BLaER1 treated with 17β-estradiol and CSF1 and Interleukin-3, amounts not matched to agents 10 nM and 100 nM (cell line): Measurements from ENCODE around the gene CFAP77.

ENCODE experiments used
- H3K27ac ChIP-seq, 11 experiments: shearing (Covaris generic); formaldehyde crosslinking; 2 replicates each; pipeline ENCODE4 v1.8.1; 2022
- H3K27me3 ChIP-seq, 11 experiments: shearing (Covaris generic); formaldehyde crosslinking; 2 replicates each; pipeline ENCODE4 v1.8.1; 2022
- H3K36me3 ChIP-seq, 11 experiments: shearing (Covaris generic); formaldehyde crosslinking; 2 replicates each; pipeline ENCODE4 v1.8.1; 2022
- H3K4me1 ChIP-seq, 10 experiments: shearing (Covaris generic); formaldehyde crosslinking; 2 replicates each; pipeline ENCODE4 v1.8.1; 2022
- H3K4me2 ChIP-seq, 11 experiments: shearing (Covaris generic); formaldehyde crosslinking; 2 replicates each; pipeline ENCODE4 v1.8.1; 2022
- H3K4me3 ChIP-seq, 10 experiments: shearing (Covaris generic); formaldehyde crosslinking; 2 replicates each; pipeline ENCODE4 v1.8.1; 2022
- H3K9ac ChIP-seq, 11 experiments: shearing (Covaris generic); formaldehyde crosslinking; 2 replicates each; pipeline ENCODE4 v1.8.1; 2022
- H3K9me3 ChIP-seq, 11 experiments: shearing (Covaris generic); formaldehyde crosslinking; replicated peaks in 1 of 11; 2 replicates each; pipeline ENCODE4 v1.8.1; 2022
- H4K20me1 ChIP-seq, 11 experiments: shearing (Covaris generic); formaldehyde crosslinking; 2 replicates each; pipeline ENCODE4 v1.8.1; 2022
- Cebpa-rat ChIP-seq, 11 experiments: shearing (Covaris generic); IDR thresholded peaks; 2 replicates each; pipeline ENCODE4 v1.8.1; 2022

CFAP77 gene

GRCh38 chr9:132430998-132431397 is 21.0 kb downstream of the CFAP77 start:
- no peaks in the 10 kb centered on the region for H3K36me3 ChIP-seq
- no peak overlapping the region for H3K4me3 ChIP-seq
- no peaks in the 10 kb centered on the region for H4K20me1 ChIP-seq
- H3K27ac ChIP-seq, result peak overlapping the region in 2 of 11 experiments; percentile 8 to 22; a peak in 3 of 22 replicates
- no peak for TF ChIP-seq Cebpa-rat (IDR thresholded peaks at IDR 0.05)
- 0 out of 22 replicates have a peak overlapping the region, but pooled peaks of 2 of the 11 experiments have one; percentile 14 to 44 for H3K9ac ChIP-seq
- peak overlapping the region; percentile 24 to 81 (median 58); a peak in 21 of 22 replicates for H3K4me2 ChIP-seq
- no peaks in the 10 kb centered on the region for H3K27me3 ChIP-seq
- H3K9me3 ChIP-seq, result peaks cover 0 to 11% (median 0%) of the 10 kb centered on the region in 11 experiments; a peak in 1 of 22 replicates
- peaks cover 11 to 37% (median 20%) of the 10 kb centered on the region in 10 experiments; a peak in 19 of 20 replicates for H3K4me1 ChIP-seq

DNA sequence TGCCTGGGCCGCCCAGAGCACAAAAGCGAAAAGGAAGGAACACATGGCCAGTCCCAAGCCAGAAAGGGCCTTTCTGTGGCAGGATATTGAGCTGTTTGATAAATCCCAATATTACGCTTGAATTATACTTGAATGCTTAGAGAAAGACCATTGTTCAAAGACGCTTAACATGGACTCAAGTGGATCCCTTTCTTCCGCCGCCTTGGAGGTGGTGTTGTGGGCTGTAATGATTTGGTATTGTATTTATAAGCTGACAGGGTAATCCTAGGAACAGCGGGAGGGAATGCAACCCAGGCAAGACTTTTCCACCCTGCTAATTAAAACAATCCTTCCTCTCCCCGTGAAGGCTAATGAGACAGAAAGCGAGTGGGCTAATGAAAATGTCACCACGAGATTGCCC is 24.9 kb downstream of the CFAP77 start:
- peaks cover 0 to 11% (median 0%) of the 10 kb centered on the region in 11 experiments; a peak in 1 of 22 replicates for H3K9me3 ChIP-seq
- H3K9ac ChIP-seq, result no peak overlapping the region
- no peak for TF ChIP-seq Cebpa-rat (IDR thresholded peaks at IDR 0.05)
- H4K20me1 ChIP-seq, result no peaks in the 10 kb centered on the region
- H3K27me3 ChIP-seq, result no peaks in the 10 kb centered on the region
- no peak overlapping the region for H3K4me3 ChIP-seq
- H3K36me3 ChIP-seq, result no peaks in the 10 kb centered on the region
- H3K4me1 ChIP-seq, result peaks cover 11 to 29% (median 17%) of the 10 kb centered on the region in 10 experiments; a peak in 19 of 20 replicates
- no peak overlapping the region for H3K27ac ChIP-seq
- no peak overlapping the region for H3K4me2 ChIP-seq

DNA sequence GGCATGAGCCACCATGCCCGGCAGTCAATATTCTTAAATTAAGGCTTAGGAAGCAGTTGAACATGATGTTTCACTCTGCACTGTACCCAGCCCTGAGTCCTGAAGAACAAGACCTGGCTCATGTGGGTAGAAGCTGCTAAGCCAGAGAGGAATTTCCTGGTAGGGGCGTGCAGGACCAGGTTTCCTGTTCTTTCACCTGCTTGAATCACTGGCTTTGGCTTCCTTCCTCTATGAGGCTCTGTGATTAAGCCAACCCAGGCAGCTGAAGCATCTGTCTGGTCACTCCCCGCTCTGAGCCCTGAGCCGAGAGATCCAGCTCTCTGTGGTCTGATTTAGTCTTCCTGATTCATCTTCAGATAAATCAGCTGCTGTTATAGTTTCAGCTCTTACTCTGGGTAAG is 29.1 kb downstream of the CFAP77 start:
- Histone ChIP-seq H3K27ac (no peak overlapping the region), H4K20me1 (no peaks in the 10 kb centered on the region), H3K9ac (no peak overlapping the region), H3K9me3 (no peaks in the 10 kb centered on the region), H3K4me2 (no peak overlapping the region), H3K4me3 (no peak overlapping the region), H3K36me3 (no peaks in the 10 kb centered on the region), H3K27me3 (no peaks in the 10 kb centered on the region), H3K4me1 (peaks cover 0 to 5% (median 0%) of the 10 kb centered on the region in 10 experiments; a peak in 3 of 20 replicates)
- TF ChIP-seq Cebpa-rat (IDR thresholded peaks at IDR 0.05), result no peak

- Histone ChIP-seq H3K27me3 (no peaks in the 10 kb centered on the region), H3K27ac (no peak overlapping the region), H3K4me1 (peaks cover 0 to 5% (median 0%) of the 10 kb centered on the region in 10 experiments; a peak in 3 of 20 replicates), H3K36me3 (no peaks in the 10 kb centered on the region), H3K4me2 (no peak overlapping the region), H4K20me1 (no peaks in the 10 kb centered on the region), H3K9ac (no peak overlapping the region), H3K4me3 (no peak overlapping the region), H3K9me3 (no peaks in the 10 kb centered on the region)
- TF ChIP-seq Cebpa-rat (IDR thresholded peaks at IDR 0.05), result no peak
These were observed 30.7 kb downstream of the CFAP77 start for GRCh38 chr9:132440735-132441134.

DNA sequence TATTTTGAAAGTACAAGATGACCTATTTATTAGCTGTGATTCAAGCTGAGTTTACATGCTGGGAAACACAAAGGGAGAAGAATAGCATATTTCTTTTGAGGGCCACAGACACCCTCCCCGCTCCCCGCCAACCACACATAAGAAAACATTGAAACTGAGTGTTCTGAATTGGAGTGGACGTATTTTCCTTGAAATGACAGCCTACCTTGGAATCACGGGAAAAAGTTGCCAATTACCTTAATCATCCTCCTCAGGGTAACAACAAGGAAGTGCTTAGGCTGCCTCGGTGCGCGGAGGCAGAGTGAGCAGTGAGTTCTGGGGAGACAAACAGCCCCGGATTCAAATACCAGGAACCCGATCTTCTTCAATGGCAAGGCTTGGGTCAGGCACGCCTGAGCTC is 31.4 kb downstream of the CFAP77 start:
- Histone ChIP-seq H3K9ac (no peak overlapping the region), H3K27me3 (no peaks in the 10 kb centered on the region), H3K4me1 (peaks cover 0 to 5% (median 0%) of the 10 kb centered on the region in 10 experiments; a peak in 3 of 20 replicates), H3K9me3 (no peaks in the 10 kb centered on the region), H3K36me3 (no peaks in the 10 kb centered on the region), H3K4me3 (no peak overlapping the region), H3K4me2 (no peak overlapping the region), H4K20me1 (no peaks in the 10 kb centered on the region), H3K27ac (no peak overlapping the region)
- TF ChIP-seq Cebpa-rat (IDR thresholded peaks at IDR 0.05), result no peak

DNA sequence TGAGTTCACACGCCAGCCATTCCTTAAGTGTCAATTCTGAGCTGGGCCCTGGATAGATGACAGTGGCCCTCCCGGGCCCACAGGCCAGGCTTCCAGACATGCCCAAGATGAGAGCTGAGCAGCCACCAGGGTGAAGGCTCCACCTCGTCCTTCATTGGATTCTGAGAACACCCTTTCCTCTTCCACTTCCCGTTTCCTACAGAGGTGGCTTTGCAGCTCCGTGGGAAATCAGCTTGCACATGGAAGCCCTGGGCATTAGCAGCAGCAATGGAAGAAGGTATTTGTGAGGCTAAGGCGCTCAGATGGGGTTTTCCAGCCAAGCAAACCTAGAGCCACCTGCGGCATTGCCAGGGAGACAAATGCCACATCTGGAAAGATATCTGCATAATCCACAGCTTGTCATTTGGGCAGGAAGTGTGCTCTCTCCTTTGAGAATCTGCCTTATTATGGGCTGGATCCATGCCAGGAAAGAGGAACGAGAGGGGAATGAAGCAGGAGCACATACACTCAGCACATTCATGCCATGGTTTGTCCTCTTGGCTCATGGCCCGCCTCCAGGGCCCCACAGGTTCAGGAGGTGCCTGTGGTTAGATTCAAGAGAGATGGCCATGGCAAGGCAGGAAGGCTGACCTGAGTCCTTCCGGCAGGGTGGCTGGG is 34.1 kb downstream of the CFAP77 start:
- Histone ChIP-seq H3K4me1 (peaks cover 0 to 3% (median 0%) of the 10 kb centered on the region in 10 experiments; a peak in 3 of 20 replicates), H4K20me1 (no peaks in the 10 kb centered on the region), H3K9me3 (no peaks in the 10 kb centered on the region), H3K4me3 (no peak overlapping the region), H3K27me3 (no peaks in the 10 kb centered on the region), H3K27ac (no peak overlapping the region), H3K9ac (no peak overlapping the region), H3K4me2 (no peak overlapping the region), H3K36me3 (no peaks in the 10 kb centered on the region)
- TF ChIP-seq Cebpa-rat (IDR thresholded peaks at IDR 0.05), result no peak

GRCh38 chr9:132446887-132447286 is 36.9 kb downstream of the CFAP77 start:
- Histone ChIP-seq H3K27me3 (no peaks in the 10 kb centered on the region), H3K4me1 (no peaks in the 10 kb centered on the region; a peak in 1 of 20 replicates), H3K4me3 (no peak overlapping the region), H3K4me2 (no peak overlapping the region), H4K20me1 (no peaks in the 10 kb centered on the region), H3K9ac (no peak overlapping the region), H3K9me3 (no peaks in the 10 kb centered on the region), H3K27ac (no peak overlapping the region), H3K36me3 (no peaks in the 10 kb centered on the region)
- TF ChIP-seq Cebpa-rat (IDR thresholded peaks at IDR 0.05), result no peak

- H3K4me2 ChIP-seq, result no peak overlapping the region
- no peaks in the 10 kb centered on the region for H3K27me3 ChIP-seq
These were observed 37.3 kb downstream of the CFAP77 start for GRCh38 chr9:132447346-132447745.

DNA sequence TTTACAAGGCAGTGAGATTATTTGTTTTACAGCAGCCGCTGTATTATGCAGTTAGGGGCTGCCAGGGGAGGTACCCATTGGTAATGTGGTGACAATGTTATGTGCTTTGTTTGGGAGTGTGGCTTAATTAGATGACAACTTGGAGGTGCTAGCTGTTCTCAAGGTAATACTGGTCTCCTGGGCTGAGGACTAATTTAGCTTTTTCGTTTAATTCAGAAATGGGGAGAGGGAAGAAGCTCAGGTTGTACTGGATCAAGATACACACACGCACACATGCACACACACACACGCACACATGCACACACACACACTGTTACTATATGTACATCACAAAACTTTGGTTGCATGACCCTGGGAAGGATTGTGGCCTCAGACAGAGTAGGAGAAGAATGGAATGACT is 37.9 kb downstream of the CFAP77 start:
- Histone ChIP-seq H3K4me3 (no peak overlapping the region), H3K36me3 (no peaks in the 10 kb centered on the region), H3K27ac (no peak overlapping the region), H3K4me1 (no peaks in the 10 kb centered on the region; a peak in 1 of 20 replicates), H3K9ac (no peak overlapping the region), H3K27me3 (no peaks in the 10 kb centered on the region), H3K4me2 (no peak overlapping the region), H3K9me3 (no peaks in the 10 kb centered on the region), H4K20me1 (no peaks in the 10 kb centered on the region)
- no peak for TF ChIP-seq Cebpa-rat (IDR thresholded peaks at IDR 0.05)

More at GRCh38 chr9:132447346-132447745, 37.3 kb downstream of the CFAP77 start:
- Histone ChIP-seq H3K9me3 (no peaks in the 10 kb centered on the region), H4K20me1 (no peaks in the 10 kb centered on the region), H3K4me3 (no peak overlapping the region), H3K27ac (no peak overlapping the region), H3K36me3 (no peaks in the 10 kb centered on the region), H3K4me1 (no peaks in the 10 kb centered on the region; a peak in 1 of 20 replicates), H3K9ac (no peak overlapping the region)
- no peak for TF ChIP-seq Cebpa-rat (IDR thresholded peaks at IDR 0.05)

- no peaks in the 10 kb centered on the region for H3K9me3 ChIP-seq
- no peaks in the 10 kb centered on the region for H3K36me3 ChIP-seq
- no peak overlapping the region for H3K27ac ChIP-seq
- H3K4me2 ChIP-seq, result no peak overlapping the region
- H3K9ac ChIP-seq, result no peak overlapping the region
- no peaks in the 10 kb centered on the region for H3K27me3 ChIP-seq
- no peaks in the 10 kb centered on the region for H4K20me1 ChIP-seq
- no peak for TF ChIP-seq Cebpa-rat (IDR thresholded peaks at IDR 0.05)
- no peak overlapping the region for H3K4me3 ChIP-seq
- no peaks in the 10 kb centered on the region for H3K4me1 ChIP-seq
These were observed 41.3 kb downstream of the CFAP77 start for GRCh38 chr9:132451276-132451675.
